ENCODE measurements around the gene HIGD1A. TPM values are rescaled to one million over a fixed set of nuclear protein-coding genes. Genes with fewer than 3 reads are reported as not detected.

The HIGD1A gene
- total and polyA plus RNA-seq, 2 of the 4 experiments (the other 2 are of a cell fraction): 86.6 to 137 TPM

- 0 out of 2 replicates have a peak, but pooled peaks cover 1% of the 10 kb centered on the region for H3K36me3 ChIP-seq (ENCODE audit: control insufficient read depth, insufficient read depth, low read length)
- H3K14ac ChIP-seq (replicated peaks; ENCODE audit: low read depth, low read length): no peak overlapping the region
- H3K9ac ChIP-seq (ENCODE audit: low read depth, low read length): no peak overlapping the region
- dilution Hi-C loops (cut with HindIII; ENCODE audit: low sequenced_read_pairs, unreplicated experiment) (no loop called here), intact Hi-C loops (cut with micrococcal nuclease) (no loop called here), in situ Hi-C loops (cut with MboI; ENCODE audit: low sequenced_read_pairs) (no loop called here)
- no peak overlapping the region for H4K5ac ChIP-seq (ENCODE audit: low read depth, low read length)
- H3K4ac ChIP-seq (ENCODE audit: low read depth, low read length): no peak overlapping the region
- no peak overlapping the region for H3K4me3 ChIP-seq (ENCODE audit: insufficient read depth, low read depth, low read length)
- no TSS peak for BruUV-seq (replicated peaks)
- H3K56ac ChIP-seq (ENCODE audit: extremely low read depth, insufficient read depth, low read length): no peak overlapping the region
- no peak overlapping the region for H3K27ac ChIP-seq (ENCODE audit: insufficient read depth, low read length)
- H3K9me3 ChIP-seq (ENCODE audit: control insufficient read depth, insufficient read depth, low read length): no peaks in the 10 kb centered on the region
- no peak overlapping the region for H2BK5ac ChIP-seq (ENCODE audit: low read depth, low read length, poor library complexity, severe bottlenecking)
- peaks cover 22 to 54% of the 10 kb centered on the region in 2 experiments for H3K79me1 ChIP-seq (ENCODE audit: low read depth in 1 of 2, low read length in 2 of 2)
- no peak for ATAC-seq (ENCODE audit: low read depth)
- DNase-seq: no peak
- H3K4me2 ChIP-seq (ENCODE audit: low read depth, low read length): no peak overlapping the region
- H2BK120ac ChIP-seq (ENCODE audit: low read depth, low read length): no peak overlapping the region
- no peak overlapping the region for H4K91ac ChIP-seq (ENCODE audit: insufficient read depth, low read depth, low read length)
- no peak overlapping the region for H3K18ac ChIP-seq (ENCODE audit: low read depth, low read length)
- no CpG with 5 or more reads among the region's 7 CpGs for WGBS, 2 experiments (ENCODE audit: extremely low coverage in 2 of 2, insufficient read length in 1 of 2)
- H3K23ac ChIP-seq (ENCODE audit: low read depth, low read length): no peak overlapping the region
- H3K9me1 ChIP-seq (ENCODE audit: insufficient read depth, low read length): peaks cover 3% of the 10 kb centered on the region
- H4K8ac ChIP-seq (ENCODE audit: low read depth in 2 of 2, low read length in 2 of 2): no peak overlapping the region
- no peaks in the 10 kb centered on the region; the same call in 1 of the 2 replicates for H3K4me1 ChIP-seq (ENCODE audit: control insufficient read depth, insufficient read depth, low read length)
- no peak overlapping the region for H2AK5ac ChIP-seq (ENCODE audit: low read depth, low read length)
- H2BK15ac ChIP-seq (ENCODE audit: low read depth, low read length): no peak overlapping the region
- no peak overlapping the region for H2BK20ac ChIP-seq (ENCODE audit: low read depth, low read length)
- H3K27me3 ChIP-seq (ENCODE audit: control insufficient read depth, insufficient read depth, low read length): no peaks in the 10 kb centered on the region
- no peak overlapping the region for H2AK9ac ChIP-seq (replicated peaks; ENCODE audit: low read depth, low read length, poor library complexity)
- TF ChIP-seq NFE2L2 (IDR thresholded peaks at IDR 0.05; ENCODE audit: low read depth, low read length) (no peak), RCOR1 (IDR thresholded peaks at IDR 0.05; ENCODE audit: insufficient replicate concordance, low read length) (no peak), MXI1 (IDR thresholded peaks at IDR 0.05; ENCODE audit: borderline replicate concordance, low read depth, low read length) (no peak), CTCF (conservative IDR thresholded peaks at IDR 0.05; ENCODE audit: low read depth, low read length) (no peak), RAD21 (IDR thresholded peaks at IDR 0.05; ENCODE audit: low read length) (no peak), CEBPB (IDR thresholded peaks at IDR 0.05; ENCODE audit: low read depth, low read length) (no peak), BHLHE40 (IDR thresholded peaks at IDR 0.05; ENCODE audit: low read depth, low read length) (no peak), MAZ (IDR thresholded peaks at IDR 0.05; ENCODE audit: borderline replicate concordance, low read depth, low read length) (no peak), CHD1 (IDR thresholded peaks at IDR 0.05; ENCODE audit: low read depth, low read length) (no peak), USF2 (IDR thresholded peaks at IDR 0.05; ENCODE audit: low read depth, low read length) (no peak), SMC3 (IDR thresholded peaks at IDR 0.05; ENCODE audit: low read depth, low read length) (no peak), RFX5 (IDR thresholded peaks at IDR 0.05; ENCODE audit: low read depth, low read length) (no peak), MAFK (IDR thresholded peaks at IDR 0.05; ENCODE audit: low read depth, low read length) (no peak), FOS (IDR thresholded peaks at IDR 0.05; ENCODE audit: low read depth, low read length) (no peak), ELK1 (IDR thresholded peaks at IDR 0.05; ENCODE audit: borderline replicate concordance, low read depth, low read length) (no peak), POLR2A (IDR thresholded peaks at IDR 0.05; ENCODE audit: low read depth, low read length) (no peak)
- H2AFZ ChIP-seq (replicated peaks; ENCODE audit: low read length, poor library complexity): no peak overlapping the region
- H4K20me1 ChIP-seq (ENCODE audit: insufficient read depth, low read length): peaks cover 22% of the 10 kb centered on the region
- CTCF ChIA-PET: interaction anchor here (1.0 to 1.1 kb wide), 2 partner anchors 16 to 41 kb away, joined by 3 read pairs; no protein-coding TSS in a partner anchor
- POLR2A ChIA-PET (ENCODE audit: unreplicated experiment): no interaction called here
Measured at GRCh38 chr3:42799376-42799775, 4.9 kb downstream of the HIGD1A start.

All from IMR-90 (cell line).